AG09319 (cell line): ENCODE data around the gene TCF7L2.

Experiments used
- DNase-seq: peaks from one replicate; pipeline ENCODE4 v3.0.0-alpha.2; 2010; ENCODE audit warnings: low read depth; ENCODE audit errors: extremely low read depth
- TF ChIP-seq, protein P1 (sequence below): IDR thresholded peaks from 2 replicates; pipeline ENCODE4 v1.5.1; 2011; ENCODE audit warnings: low read depth, mild to moderate bottlenecking, inconsistent platforms, low read length, moderate library complexity

TCF7L2 gene

DNA sequence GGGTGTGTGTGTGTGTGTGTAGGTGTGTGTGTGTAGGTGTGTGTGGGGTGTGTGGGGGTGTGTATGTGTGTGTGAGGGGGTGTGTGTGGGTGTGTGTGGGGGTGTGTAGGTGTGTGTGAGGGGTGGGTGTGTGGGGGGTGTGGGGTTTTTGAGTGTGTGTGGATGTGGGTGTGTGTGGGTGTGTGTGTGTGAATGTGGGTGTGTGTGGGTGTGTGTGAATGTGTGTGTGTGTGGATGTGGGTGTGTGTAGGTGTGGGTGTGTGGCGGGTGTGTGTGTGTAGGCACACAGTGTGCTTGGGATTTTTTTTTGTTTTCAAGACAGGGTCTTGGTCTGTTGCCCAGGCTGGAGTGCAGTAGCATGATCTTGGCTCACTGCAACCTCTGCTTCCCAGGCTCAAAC, 36.8 kb upstream of the TCF7L2 start:
- TF ChIP-seq, protein P1, sequence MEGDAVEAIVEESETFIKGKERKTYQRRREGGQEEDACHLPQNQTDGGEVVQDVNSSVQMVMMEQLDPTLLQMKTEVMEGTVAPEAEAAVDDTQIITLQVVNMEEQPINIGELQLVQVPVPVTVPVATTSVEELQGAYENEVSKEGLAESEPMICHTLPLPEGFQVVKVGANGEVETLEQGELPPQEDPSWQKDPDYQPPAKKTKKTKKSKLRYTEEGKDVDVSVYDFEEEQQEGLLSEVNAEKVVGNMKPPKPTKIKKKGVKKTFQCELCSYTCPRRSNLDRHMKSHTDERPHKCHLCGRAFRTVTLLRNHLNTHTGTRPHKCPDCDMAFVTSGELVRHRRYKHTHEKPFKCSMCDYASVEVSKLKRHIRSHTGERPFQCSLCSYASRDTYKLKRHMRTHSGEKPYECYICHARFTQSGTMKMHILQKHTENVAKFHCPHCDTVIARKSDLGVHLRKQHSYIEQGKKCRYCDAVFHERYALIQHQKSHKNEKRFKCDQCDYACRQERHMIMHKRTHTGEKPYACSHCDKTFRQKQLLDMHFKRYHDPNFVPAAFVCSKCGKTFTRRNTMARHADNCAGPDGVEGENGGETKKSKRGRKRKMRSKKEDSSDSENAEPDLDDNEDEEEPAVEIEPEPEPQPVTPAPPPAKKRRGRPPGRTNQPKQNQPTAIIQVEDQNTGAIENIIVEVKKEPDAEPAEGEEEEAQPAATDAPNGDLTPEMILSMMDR: no peak
- DNase-seq: no peak

- TF ChIP-seq, protein P1: no peak
- DNase-seq: no peak
Observed at GRCh38 chr10:112913661-112914287, 36.3 kb upstream of the TCF7L2 start.

DNA sequence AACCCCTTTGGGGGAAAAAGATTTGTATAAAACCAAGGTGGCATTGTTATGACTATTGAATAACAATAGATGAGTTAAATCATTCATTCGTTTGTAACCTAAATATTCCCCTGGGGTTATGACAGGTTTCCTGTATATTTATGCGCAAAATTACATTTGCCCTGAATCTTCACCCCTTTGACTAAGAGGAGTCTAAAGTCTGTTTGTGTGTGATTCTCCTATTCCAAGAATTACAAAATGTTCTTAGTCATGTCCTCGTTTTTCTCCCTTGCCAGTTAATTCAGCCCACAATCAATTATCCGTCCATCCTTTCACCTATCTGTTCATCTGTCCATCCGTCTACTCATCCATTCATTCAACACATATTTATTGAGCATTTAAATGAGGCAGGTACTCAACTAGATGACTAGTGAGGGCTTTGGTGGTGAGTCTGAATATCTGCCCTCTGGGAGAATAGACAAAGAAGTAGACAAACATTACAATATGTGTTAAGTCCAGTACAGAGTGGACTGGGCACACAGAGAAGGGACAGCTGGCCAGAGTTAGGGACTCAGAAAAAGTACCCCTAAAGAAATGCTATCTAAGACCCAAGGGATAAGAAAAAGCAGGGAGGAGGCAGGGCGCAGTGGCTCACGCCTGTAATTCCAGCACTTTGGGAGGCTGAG, 35.6 kb upstream of the TCF7L2 start:
- no peak for DNase-seq
- TF ChIP-seq, protein P1: no peak

- TF ChIP-seq, protein P1: no peak
- DNase-seq: no peak
Observed at GRCh38 chr10:112915590-112916572, 34.2 kb upstream of the TCF7L2 start.

DNA sequence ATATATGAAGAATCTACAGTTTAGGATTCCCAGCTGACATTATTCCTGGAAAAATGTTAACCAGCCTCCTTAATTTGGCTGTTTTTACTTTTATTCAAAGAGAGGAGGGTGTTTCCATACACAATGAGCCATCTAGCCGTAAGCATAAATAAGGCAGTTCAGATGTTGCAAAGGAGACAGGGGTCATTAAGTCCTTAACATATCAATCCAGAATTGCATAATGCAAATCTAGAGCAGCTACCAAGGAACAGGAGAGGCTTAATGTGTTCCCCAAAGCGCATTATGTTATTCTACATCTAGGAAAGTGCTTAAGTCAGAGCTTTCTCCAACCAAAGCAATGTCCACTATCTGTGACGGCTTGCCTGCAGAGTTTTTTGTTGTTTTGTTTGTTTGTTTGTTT, 32.4 kb upstream of the TCF7L2 start:
- no peak for DNase-seq

DNA sequence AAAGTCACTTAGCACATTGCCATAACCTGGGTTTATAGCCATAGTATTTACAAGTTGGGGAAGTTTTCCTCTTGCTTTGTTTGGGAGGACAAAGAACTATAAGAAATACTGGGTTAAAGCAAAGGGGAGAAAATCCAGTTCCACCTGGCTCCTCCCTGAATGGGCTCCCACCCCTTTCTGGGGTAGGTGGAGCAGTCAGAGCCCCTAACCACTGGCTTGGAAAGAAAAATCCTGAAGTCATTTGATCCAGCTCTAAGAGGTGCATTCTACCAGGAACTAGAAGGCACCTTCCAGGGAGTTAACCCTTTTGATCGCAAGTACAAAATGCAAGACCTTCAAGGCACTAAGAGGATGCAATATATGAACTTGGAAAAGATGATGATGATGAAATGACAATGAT, 31.3 kb upstream of the TCF7L2 start:
- TF ChIP-seq, protein P1: no peak
- DNase-seq: no peak

More for the DNA sequence above, 32.4 kb upstream of the TCF7L2 start:
- TF ChIP-seq, protein P1: no peak
